Spinal cord (tissue), 10 donors: ENCODE data around the gene NHSL2. TPM values are rescaled to one million over a fixed set of nuclear protein-coding genes. Genes with fewer than 3 reads are reported as not detected.

Experiments
- DNase-seq, 6 donors: peaks; one replicate each; pipeline versions ENCODE4 v3.0.0 to v3.0.0-alpha.2; 2013 to 2015; ENCODE audit warnings: low spot score in 6 of 6, low read depth in 4 of 6
- H3K27ac ChIP-seq: one replicate; pipeline ENCODE4 v1.5.1; 2013; ENCODE audit warnings: low read depth, low read length, control low read depth
- H3K27me3 ChIP-seq: one replicate; pipeline ENCODE4 v1.6.1; 2013; ENCODE audit warnings: low read length; ENCODE audit not compliant: control insufficient read depth, insufficient read depth
- H3K36me3 ChIP-seq: one replicate; pipeline ENCODE4 v1.6.1; 2013; ENCODE audit warnings: low read length; ENCODE audit not compliant: control insufficient read depth, insufficient read depth
- H3K4me1 ChIP-seq: one replicate; pipeline ENCODE4 v1.6.1; 2013; ENCODE audit warnings: low read length; ENCODE audit not compliant: control insufficient read depth, insufficient read depth
- H3K4me3 ChIP-seq: one replicate; pipeline ENCODE4 v1.5.1; 2013; ENCODE audit warnings: low read depth, low read length, control low read depth
- H3K9me3 ChIP-seq: one replicate; pipeline ENCODE4 v1.6.1; 2013; ENCODE audit warnings: low read length; ENCODE audit not compliant: control insufficient read depth, insufficient read depth
- WGBS: methylation state at CpG from one replicate; pipeline ENCODE4 v1.1.5; 2013; ENCODE audit warnings: missing lambda C conversion rate; ENCODE audit not compliant: insufficient coverage; 5-methylcytosine and 5-hydroxymethylcytosine counted together
- polyA plus RNA-seq, 2 donors: library from polyadenylated mRNA; unstranded; fragments of 120-200 nt; gene quantifications; one replicate each; pipeline ENCODE4 v1.2.1, GENCODE V29; 2013; ENCODE audit not compliant: insufficient read length in 2 of 2
- total RNA-seq, 2 donors: library from RNA; depleted of rRNA in 1 of 2; stranded (reverse); fragments of 120-200 nt in 1 of 2; fragments of >200 nt in 1 of 2; gene quantifications; one replicate each; pipeline versions ENCODE4 v1.2.3 to v1.2.4, GENCODE V29; 2013 to 2014
- donor health status: healthy.

The NHSL2 gene
- total and polyA plus RNA-seq, 4 donors = 6.1 to 19.2 (median 8.5) TPM

- WGBS = 22% methylated on average over 10 of the region's 16 CpGs
- no peaks in the 10 kb centered on the region for H3K36me3 ChIP-seq
- H3K9me3 ChIP-seq = no peaks in the 10 kb centered on the region
- no peak overlapping the region for H3K27ac ChIP-seq
- peak overlapping the region; percentile 29 for H3K4me3 ChIP-seq
- H3K27me3 ChIP-seq = peaks cover 46% of the 10 kb centered on the region
- peaks cover 20% of the 10 kb centered on the region for H3K4me1 ChIP-seq
- DNase-seq = peak in 1 of 6 donors; percentile 57
These were observed 158.9 kb downstream of the NHSL2 start for GRCh38 chrX:72069350-72070160.

- Histone ChIP-seq H3K27ac (no peak overlapping the region), H3K4me1 (peaks cover 20% of the 10 kb centered on the region), H3K4me3 (no peak overlapping the region), H3K9me3 (no peaks in the 10 kb centered on the region), H3K27me3 (peaks cover 37% of the 10 kb centered on the region), H3K36me3 (no peaks in the 10 kb centered on the region)
- WGBS = 17% methylated on average over 2 of the region's 2 CpGs
- DNase-seq = no peak
These were observed 160.6 kb downstream of the NHSL2 start for GRCh38 chrX:72071213-72071612.

- H3K4me1 ChIP-seq = peaks cover 13% of the 10 kb centered on the region
- no peak for DNase-seq
- WGBS = 86% methylated on average over 1 of the region's 1 CpG
- H3K4me3 ChIP-seq = no peak overlapping the region
- no peaks in the 10 kb centered on the region for H3K36me3 ChIP-seq
- no peaks in the 10 kb centered on the region for H3K9me3 ChIP-seq
- H3K27me3 ChIP-seq = peaks cover 40% of the 10 kb centered on the region
- no peak overlapping the region for H3K27ac ChIP-seq
These were observed 163.0 kb downstream of the NHSL2 start for GRCh38 chrX:72073633-72074032.

- Histone ChIP-seq H3K27ac (no peak overlapping the region), H3K4me1 (peaks cover 13% of the 10 kb centered on the region), H3K4me3 (no peak overlapping the region), H3K27me3 (peaks cover 30% of the 10 kb centered on the region), H3K9me3 (no peaks in the 10 kb centered on the region), H3K36me3 (no peaks in the 10 kb centered on the region)
- no peak for DNase-seq
- 62% methylated on average over 4 of the region's 4 CpGs for WGBS
These were observed 167.8 kb downstream of the NHSL2 start for GRCh38 chrX:72078411-72078810.

GRCh38 chrX:72079607-72080006 is 169.0 kb downstream of the NHSL2 start:
- no peak overlapping the region for H3K4me3 ChIP-seq
- H3K36me3 ChIP-seq = no peaks in the 10 kb centered on the region
- peaks cover 32% of the 10 kb centered on the region for H3K27me3 ChIP-seq
- 79% methylated on average over 4 of the region's 12 CpGs for WGBS
- peaks cover 13% of the 10 kb centered on the region for H3K4me1 ChIP-seq
- no peaks in the 10 kb centered on the region for H3K9me3 ChIP-seq
- no peak overlapping the region for H3K27ac ChIP-seq
- DNase-seq = no peak

- no peaks in the 10 kb centered on the region for H3K9me3 ChIP-seq
- H3K36me3 ChIP-seq = no peaks in the 10 kb centered on the region
- no peak for DNase-seq
- no peak overlapping the region for H3K4me3 ChIP-seq
- peaks cover 32% of the 10 kb centered on the region for H3K27me3 ChIP-seq
- H3K27ac ChIP-seq = no peak overlapping the region
- peaks cover 13% of the 10 kb centered on the region for H3K4me1 ChIP-seq
- WGBS = 70% methylated on average over 7 of the region's 7 CpGs
These were observed 169.5 kb downstream of the NHSL2 start for GRCh38 chrX:72080150-72080549.

GRCh38 chrX:72080800-72081199 is 170.2 kb downstream of the NHSL2 start:
- H3K27me3 ChIP-seq = peaks cover 32% of the 10 kb centered on the region
- H3K4me1 ChIP-seq = peaks cover 13% of the 10 kb centered on the region
- WGBS = 65% methylated on average over 7 of the region's 7 CpGs
- no peak for DNase-seq
- no peak overlapping the region for H3K4me3 ChIP-seq
- no peak overlapping the region for H3K27ac ChIP-seq
- H3K9me3 ChIP-seq = no peaks in the 10 kb centered on the region
- H3K36me3 ChIP-seq = no peaks in the 10 kb centered on the region

- H3K4me1 ChIP-seq = peaks cover 13% of the 10 kb centered on the region
- H3K4me3 ChIP-seq = no peak overlapping the region
- no peaks in the 10 kb centered on the region for H3K36me3 ChIP-seq
- H3K9me3 ChIP-seq = no peaks in the 10 kb centered on the region
- WGBS = 67% methylated on average over 12 of the region's 12 CpGs
- H3K27ac ChIP-seq = no peak overlapping the region
- no peak for DNase-seq
- peaks cover 29% of the 10 kb centered on the region for H3K27me3 ChIP-seq
These were observed 171.1 kb downstream of the NHSL2 start for GRCh38 chrX:72081605-72082320.

- no CpG with 5 or more reads among the region's 2 CpGs for WGBS
- no peaks in the 10 kb centered on the region for H3K9me3 ChIP-seq
- no peak overlapping the region for H3K4me3 ChIP-seq
- H3K27ac ChIP-seq = no peak overlapping the region
- H3K36me3 ChIP-seq = no peaks in the 10 kb centered on the region
- H3K4me1 ChIP-seq = peaks cover 13% of the 10 kb centered on the region
- peaks cover 23% of the 10 kb centered on the region for H3K27me3 ChIP-seq
- peak in 1 of 6 donors; percentile 35 for DNase-seq
These were observed 172.6 kb downstream of the NHSL2 start for GRCh38 chrX:72083291-72083690.
